ENCODE measurements around the gene CUL4B.
A peak's percentile ranks its signal among the peaks of the same experiment; 100 is the strongest.
"Not testable (repeated sequence)": the region's sequence is repeated elsewhere in the genome, so short reads cannot be mapped to it uniquely, and the experiment has no call there.

The CUL4B gene

GRCh38 chrX:120560842-120561633, at the start of gene CUL4B:
CUL4B (minus strand) TSS chrX:120560962; CDS start chrX:120560638, 324 bp downstream.
- H3K27ac ChIP-seq: peak within 1 kb of the TSS; percentile 89
- TF ChIP-seq CTCF (IDR thresholded peaks at IDR 0.05) (no peak), ZFX (IDR thresholded peaks at IDR 0.05; ENCODE audit: borderline replicate concordance) (no peak)

GRCh38 chrX:120604361-120604782, 43.6 kb upstream of the CUL4B start:
- peak overlapping the region; percentile 92 for H3K27ac ChIP-seq
- TF ChIP-seq CTCF (IDR thresholded peaks at IDR 0.05): no peak
- TF ChIP-seq ZFX (IDR thresholded peaks at IDR 0.05; ENCODE audit: borderline replicate concordance): no peak

DNA sequence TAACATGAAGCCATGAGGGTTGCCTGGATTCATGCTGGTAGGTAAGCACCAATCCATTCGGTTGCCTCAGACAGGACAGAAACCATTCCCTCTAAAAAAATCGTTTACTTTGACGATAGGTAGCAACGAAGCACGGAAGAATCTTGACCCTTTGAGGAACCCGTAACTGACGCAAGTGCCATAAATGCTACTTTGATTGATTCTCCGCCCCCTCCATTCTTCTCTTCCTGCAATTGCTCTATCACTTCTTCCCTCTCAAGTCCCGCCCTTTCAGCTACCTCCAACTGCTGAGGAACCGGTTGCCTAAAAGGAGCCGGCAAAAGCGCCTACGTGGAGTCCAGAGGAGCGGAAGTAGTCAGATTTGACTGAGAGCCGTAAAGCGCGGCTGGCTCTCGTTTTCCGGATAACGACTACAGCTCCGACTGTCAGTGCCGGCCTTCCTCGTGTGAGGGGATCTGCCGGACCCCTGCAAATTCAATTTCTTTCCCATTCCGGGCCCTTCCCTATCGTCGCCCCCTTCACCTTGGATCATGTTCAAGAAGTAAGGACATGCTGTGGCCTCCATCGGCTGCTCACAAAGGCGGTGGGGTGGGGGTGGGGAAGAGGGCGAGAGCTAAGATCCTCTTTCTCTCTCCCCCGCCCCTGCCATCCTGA, 43.1 kb upstream of the CUL4B start, which contains the start of gene MCTS1:
TSS of gene MCTS1 (plus strand) at position 395 of the 654 bp plus-strand sequence. CDS start at position 531, 136 bp downstream.
- H3K27ac ChIP-seq: peak within 1 kb of the TSS; percentile 92
- no peak for TF ChIP-seq CTCF (IDR thresholded peaks at IDR 0.05)
- TF ChIP-seq ZFX (IDR thresholded peaks at IDR 0.05; ENCODE audit: borderline replicate concordance): no peak

DNA sequence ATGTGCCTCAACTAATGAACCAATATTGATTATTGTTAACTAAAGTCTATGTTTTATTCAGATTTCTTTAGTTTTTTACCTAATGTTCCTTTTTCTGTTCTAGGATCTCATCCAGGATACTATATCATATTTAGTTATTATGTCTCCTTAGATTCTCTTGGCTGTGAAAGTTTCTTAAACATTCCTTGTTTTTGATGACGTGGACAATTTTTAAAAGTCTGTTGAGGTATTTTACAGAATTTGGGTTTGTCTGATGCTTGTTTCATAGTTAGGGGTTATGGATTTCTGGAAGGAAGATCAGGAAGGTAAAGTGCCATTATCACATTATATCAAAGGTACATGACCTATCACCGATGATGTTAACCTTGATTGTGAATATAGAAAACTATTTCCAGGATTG, 24.9 kb upstream of the CUL4B start:
- TF ChIP-seq CTCF (IDR thresholded peaks at IDR 0.05) (no peak), ZFX (IDR thresholded peaks at IDR 0.05; ENCODE audit: borderline replicate concordance) (no peak)
- H3K27ac ChIP-seq: no peak overlapping the region

DNA sequence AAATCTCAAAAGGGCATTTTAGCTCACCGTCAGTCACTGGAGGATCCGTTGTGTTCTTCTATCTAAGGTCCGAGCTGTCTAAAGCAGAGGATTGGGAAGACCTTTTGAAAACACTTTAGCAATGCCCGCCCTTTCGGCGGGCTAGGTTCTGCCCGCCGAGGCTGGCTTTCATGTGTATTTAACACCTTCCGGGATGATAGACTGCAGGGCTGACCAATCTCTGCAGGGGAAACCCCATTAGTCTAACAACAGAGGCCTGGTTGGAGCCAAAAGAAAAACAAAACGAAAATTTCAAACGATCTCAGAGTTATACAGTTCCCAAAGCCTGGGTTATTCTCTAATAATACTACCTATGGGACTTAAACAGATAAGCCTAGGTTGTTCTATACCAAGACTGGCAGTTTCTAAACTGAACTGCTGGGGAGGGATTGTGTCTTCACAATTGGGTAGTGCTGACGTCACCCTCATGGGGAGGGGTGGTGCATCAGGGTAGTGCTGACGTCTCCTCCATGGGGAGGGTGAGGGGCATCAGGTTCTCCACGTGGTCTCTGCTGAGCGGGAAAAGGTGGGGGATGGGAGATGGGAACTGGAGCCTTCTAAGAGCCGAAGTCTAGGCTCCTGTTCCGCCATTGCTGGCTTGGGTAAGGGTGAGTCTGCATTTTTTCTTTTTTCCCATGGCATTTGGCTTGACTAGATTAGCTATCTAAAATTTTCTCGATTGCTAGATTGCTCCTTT, 14.8 kb upstream of the CUL4B start:
- no peak for TF ChIP-seq ZFX (IDR thresholded peaks at IDR 0.05; ENCODE audit: borderline replicate concordance)
- TF ChIP-seq CTCF (IDR thresholded peaks at IDR 0.05): no peak
- no peak overlapping the region for H3K27ac ChIP-seq

DNA sequence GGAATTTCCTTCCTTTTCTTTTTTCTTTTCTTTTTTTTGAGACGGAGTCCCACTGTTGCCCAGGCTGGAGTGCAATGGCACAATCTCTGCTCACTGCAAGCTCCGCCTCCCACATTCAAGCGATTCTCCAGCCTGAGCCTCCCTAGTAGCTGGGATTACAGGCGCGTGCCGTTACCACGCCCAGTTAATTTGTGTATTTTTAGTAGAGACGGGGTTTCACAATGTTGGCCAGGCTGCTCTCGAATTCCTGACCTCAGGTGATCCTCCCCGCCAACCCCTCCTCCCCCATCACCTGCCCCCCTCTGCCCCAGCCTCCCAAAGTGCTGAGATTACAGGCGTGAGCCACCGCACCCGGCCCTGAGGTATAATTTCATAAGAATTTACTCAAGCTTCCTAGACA, 13.0 kb upstream of the CUL4B start:
- not testable (repeated sequence) for H3K27ac ChIP-seq

GRCh38 chrX:120570011-120570600, 9.3 kb upstream of the CUL4B start:
- TF ChIP-seq ZFX (IDR thresholded peaks at IDR 0.05; ENCODE audit: borderline replicate concordance): no peak
- TF ChIP-seq CTCF (IDR thresholded peaks at IDR 0.05): no peak
- H3K27ac ChIP-seq: no peak overlapping the region

Measured in 22Rv1 (cell line).